Lower leg skin (tissue), 3 donors: ENCODE data around the gene EPHA1.

Experiments
- POLR2A ChIP-seq, 2 donors: fragments of 450-650 bp; IDR thresholded peaks; one replicate each; pipeline ENCODE4 v1.6.1; 2016 to 2017; ENCODE audit warnings: antibody characterized with exemption in 2 of 2, mild to moderate bottlenecking in 1 of 2, moderate library complexity in 1 of 2
- TF ChIP-seq, protein P1 (sequence below), 3 donors: fragments of 450-650 bp; IDR thresholded peaks; one replicate each; pipeline ENCODE4 v1.5.1; 2016; ENCODE audit warnings: antibody characterized with exemption in 3 of 3, mild to moderate bottlenecking in 3 of 3, moderate library complexity in 2 of 3

- TF ChIP-seq, protein P1, sequence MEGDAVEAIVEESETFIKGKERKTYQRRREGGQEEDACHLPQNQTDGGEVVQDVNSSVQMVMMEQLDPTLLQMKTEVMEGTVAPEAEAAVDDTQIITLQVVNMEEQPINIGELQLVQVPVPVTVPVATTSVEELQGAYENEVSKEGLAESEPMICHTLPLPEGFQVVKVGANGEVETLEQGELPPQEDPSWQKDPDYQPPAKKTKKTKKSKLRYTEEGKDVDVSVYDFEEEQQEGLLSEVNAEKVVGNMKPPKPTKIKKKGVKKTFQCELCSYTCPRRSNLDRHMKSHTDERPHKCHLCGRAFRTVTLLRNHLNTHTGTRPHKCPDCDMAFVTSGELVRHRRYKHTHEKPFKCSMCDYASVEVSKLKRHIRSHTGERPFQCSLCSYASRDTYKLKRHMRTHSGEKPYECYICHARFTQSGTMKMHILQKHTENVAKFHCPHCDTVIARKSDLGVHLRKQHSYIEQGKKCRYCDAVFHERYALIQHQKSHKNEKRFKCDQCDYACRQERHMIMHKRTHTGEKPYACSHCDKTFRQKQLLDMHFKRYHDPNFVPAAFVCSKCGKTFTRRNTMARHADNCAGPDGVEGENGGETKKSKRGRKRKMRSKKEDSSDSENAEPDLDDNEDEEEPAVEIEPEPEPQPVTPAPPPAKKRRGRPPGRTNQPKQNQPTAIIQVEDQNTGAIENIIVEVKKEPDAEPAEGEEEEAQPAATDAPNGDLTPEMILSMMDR (IDR thresholded peaks at IDR 0.05) = no peak
- TF ChIP-seq POLR2A (IDR thresholded peaks at IDR 0.05) = no peak
These were observed 21.4 kb upstream of the EPHA1 start for GRCh38 chr7:143429770-143430698.
